Stimulated activated naive CD4-positive, alpha-beta T cell treated with Interleukin-2 at 50 U/mL for 16 hours (primary cell): ENCODE data around the gene OR4M1.
"Not testable (repeated sequence)": the region's sequence is repeated elsewhere in the genome, so short reads cannot be mapped to it uniquely, and the experiment has no call there.

Source experiments
- DNase-seq: peaks from one replicate; lab custom pipeline; 2025; lab: John Stamatoyannopoulos, UW

The OR4M1 gene

GRCh38 chr14:19773204-19773603 lies at the start of gene OR4M1:
Gene OR4M1 (plus strand): TSS chr14:19773504. CDS start chr14:19780323, 6,819 bp downstream.
- not testable (repeated sequence) for DNase-seq

- DNase-seq, result no peak
Observed at GRCh38 chr14:19729359-19729758, 43.9 kb upstream of the OR4M1 start.

GRCh38 chr14:19729763-19730162 lies 43.5 kb upstream of the OR4M1 start:
- DNase-seq, result no peak

GRCh38 chr14:19733893-19734292 lies 39.4 kb upstream of the OR4M1 start:
- not testable (repeated sequence) for DNase-seq

- DNase-seq, result no peak
Observed at GRCh38 chr14:19743256-19743655, 30.0 kb upstream of the OR4M1 start, which contains the start of gene OR4Q3. Gene OR4Q3 (plus strand): TSS chr14:19743571.

GRCh38 chr14:19752316-19752715 lies 21.0 kb upstream of the OR4M1 start:
- not testable (repeated sequence) for DNase-seq

GRCh38 chr14:19754172-19754571 lies 19.1 kb upstream of the OR4M1 start:
- DNase-seq, result no peak

- DNase-seq, result not testable (repeated sequence)
Observed at GRCh38 chr14:19771491-19771890, 1.8 kb upstream of the OR4M1 start.

GRCh38 chr14:19771895-19772430 lies 1.3 kb upstream of the OR4M1 start:
- no peak for DNase-seq

- not testable (repeated sequence) for DNase-seq
Observed at GRCh38 chr14:19772454-19772853, 850 bp upstream of the OR4M1 start.

- DNase-seq, result no peak
Observed at GRCh38 chr14:19775587-19775986, 2.3 kb downstream of the OR4M1 start.

- DNase-seq, result not testable (repeated sequence)
Observed at GRCh38 chr14:19785848-19786247, 12.5 kb downstream of the OR4M1 start.

- not testable (repeated sequence) for DNase-seq
Observed at GRCh38 chr14:19787318-19787717, 14.0 kb downstream of the OR4M1 start.

GRCh38 chr14:19788150-19788549 lies 14.8 kb downstream of the OR4M1 start:
- DNase-seq, result not testable (repeated sequence)

GRCh38 chr14:19796520-19797108 lies 23.3 kb downstream of the OR4M1 start:
- DNase-seq, result not testable (repeated sequence)

- no peak for DNase-seq
Observed at GRCh38 chr14:19799880-19800279, 26.6 kb downstream of the OR4M1 start.

GRCh38 chr14:19800282-19801117 lies 27.2 kb downstream of the OR4M1 start:
- DNase-seq, result no peak

GRCh38 chr14:19801118-19801464 lies 27.8 kb downstream of the OR4M1 start:
- DNase-seq, result no peak

GRCh38 chr14:19803470-19803869 lies 30.2 kb downstream of the OR4M1 start, which contains the start of gene OR4N2:
Gene OR4N2 (plus strand): TSS chr14:19803770. CDS start chr14:19827449, 23,679 bp downstream.
- DNase-seq, result not testable (repeated sequence)

- DNase-seq, result not testable (repeated sequence)
Observed at GRCh38 chr14:19813171-19813920, 40.0 kb downstream of the OR4M1 start.

GRCh38 chr14:19819879-19820278 lies 46.6 kb downstream of the OR4M1 start:
- not testable (repeated sequence) for DNase-seq

- not testable (repeated sequence) for DNase-seq
Observed at GRCh38 chr14:19821016-19821415, 47.7 kb downstream of the OR4M1 start.
